K562 (cell line): ENCODE measurements around the gene COMP. TPM values are rescaled to one million over a fixed set of nuclear protein-coding genes. Genes with fewer than 3 reads are reported as not detected.

ENCODE experiments used
- ATF4 ChIP-seq: fragments of 450-650 bp; formaldehyde crosslinking; IDR thresholded peaks from 2 replicates; pipeline ENCODE4 v1.4.0; 2022; ENCODE audit warnings: mild to moderate bottlenecking, moderate library complexity
- CTCF ChIP-seq, 3 experiments: IDR thresholded peaks in 2 of 3; conservative IDR thresholded peaks in 1 of 3; 2 replicates each; pipeline ENCODE4 v1.5.1; 2011 to 2012; ENCODE audit warnings: low read length in 3 of 3, mild to moderate bottlenecking in 3 of 3, control low read depth in 2 of 3, improper control_type of control experiment in 1 of 3, inconsistent platforms in 1 of 3, low read depth in 1 of 3, mixed read lengths in 1 of 3, moderate library complexity in 1 of 3; ENCODE audit not compliant: insufficient read depth in 2 of 3
- FOXA3 ChIP-seq, 2 experiments: fragments of 450-650 bp in 1 of 2; sonication (generic) in 1 of 2; formaldehyde crosslinking; IDR thresholded peaks in 1 of 2; conservative IDR thresholded peaks in 1 of 2; 2 replicates each; pipeline versions ENCODE4 v1.4.0 to v1.8.0; 2020 to 2022; ENCODE audit warnings: mild to moderate bottlenecking in 2 of 2, missing genetic modification reagents in 1 of 2
- FOXK1 ChIP-seq: sonication (generic); formaldehyde crosslinking; IDR thresholded peaks from 2 replicates; pipeline ENCODE4 v1.8.0; 2022; ENCODE audit warnings: missing genetic modification reagents, mild to moderate bottlenecking, borderline replicate concordance
- HNRNPUL1 ChIP-seq: fragments of 200-400 bp; formaldehyde crosslinking; IDR thresholded peaks from 2 replicates; pipeline ENCODE4 v1.6.1; 2017; ENCODE audit warnings: low read length
- NCOA4 ChIP-seq: fragments of 450-650 bp; IDR thresholded peaks from 2 replicates; pipeline ENCODE4 v1.6.1; 2018; ENCODE audit warnings: mild to moderate bottlenecking; ENCODE audit not compliant: partially characterized antibody
- PRPF4 ChIP-seq: fragments of 200-400 bp; formaldehyde crosslinking; IDR thresholded peaks from one replicate; pipeline ENCODE4 v1.6.1; 2017; ENCODE audit warnings: low read length, low read depth, mild to moderate bottlenecking; ENCODE audit not compliant: insufficient read depth, poor library complexity, severe bottlenecking
- RAD21 ChIP-seq, 2 experiments: fragments of 250-450 bp in 1 of 2; fragments of 450-650 bp in 1 of 2; sonication (Bioruptor Pico) in 1 of 2; formaldehyde crosslinking in 1 of 2; IDR thresholded peaks in 1 of 2; conservative IDR thresholded peaks in 1 of 2; 2 replicates each; pipeline versions ENCODE4 v1.4.0 to v1.8.0; 2020 to 2022; ENCODE audit warnings: mild to moderate bottlenecking in 2 of 2, moderate library complexity in 1 of 2
- RBFOX2 ChIP-seq: fragments of 200-400 bp; formaldehyde crosslinking; IDR thresholded peaks from 2 replicates; pipeline ENCODE4 v1.6.1; 2017; ENCODE audit warnings: low read depth, mild to moderate bottlenecking, low read length, moderate library complexity
- RBM25 ChIP-seq: fragments of 200-400 bp; formaldehyde crosslinking; IDR thresholded peaks from 2 replicates; pipeline ENCODE4 v1.6.1; 2018; ENCODE audit warnings: low read length, low read depth, moderate library complexity; ENCODE audit not compliant: severe bottlenecking
- TSC22D4 ChIP-seq: fragments of 450-650 bp; IDR thresholded peaks from 2 replicates; pipeline ENCODE4 v1.6.1; 2016; ENCODE audit warnings: missing genetic modification characterization, missing biosample characterization, control low read depth
- ZEB2 ChIP-seq: fragments of 450-650 bp; IDR thresholded peaks from 2 replicates; pipeline ENCODE4 v1.6.1; 2016
- ZNF143 ChIP-seq: sonication (generic); formaldehyde crosslinking; IDR thresholded peaks from 2 replicates; pipeline ENCODE4 v1.9.0; 2022; ENCODE audit warnings: mild to moderate bottlenecking, missing genetic modification reagents
- ZSCAN32 ChIP-seq: fragments of 450-650 bp; formaldehyde crosslinking; IDR thresholded peaks from 2 replicates; pipeline ENCODE4 v1.4.0; 2020; ENCODE audit warnings: mild to moderate bottlenecking, moderate library complexity
- polyA plus RNA-seq, 8 experiments: library from polyadenylated mRNA; depleted of rRNA in 4 of 8; stranded (reverse) in 5 of 8; unstranded in 3 of 8; fragments of >200 nt; fragmentation: Nextera tagmentation in 2 of 8; fragmentation: Illumina TruSeq in 1 of 8; extraction: Ambion mirVana in 2 of 8; extraction: Trizol in 1 of 8; gene quantifications; 2 replicates each; pipeline versions ENCODE4 v1.2.1 to v1.2.3, GENCODE V29; 2011 to 2014; ENCODE audit warnings: inconsistent platforms in 1 of 8, missing spikeins in 1 of 8
- total RNA-seq, 7 experiments: library from RNA; depleted of rRNA in 6 of 7; stranded (reverse); fragments of >200 nt in 6 of 7; fragmentation: Illumina TruSeq in 2 of 7; extraction: Trizol in 2 of 7; gene quantifications; 2 replicates each; pipeline versions ENCODE4 v1.2.1 to v1.2.3, GENCODE V29; 2011 to 2021; ENCODE audit warnings: low replicate concordance in 1 of 7
- TF ChIP-seq, protein P1 (sequence below): fragments of 450-650 bp; formaldehyde crosslinking; IDR thresholded peaks from 2 replicates; pipeline ENCODE4 v1.4.0; 2020; ENCODE audit warnings: mild to moderate bottlenecking
- TF ChIP-seq, protein P2 (sequence below): fragments of 250-450 bp; sonication (Bioruptor Pico); IDR thresholded peaks from 2 replicates; pipeline ENCODE4 v1.5.1; 2021; ENCODE audit warnings: mild to moderate bottlenecking
- TF ChIP-seq, protein P3 (sequence below): IDR thresholded peaks from 2 replicates; pipeline ENCODE4 v1.6.1; 2012; ENCODE audit warnings: low read depth, low read length, improper control_type of control experiment, borderline replicate concordance

The COMP gene
- total and polyA plus RNA-seq, 9 of the 15 experiments (the other 6 are each of a cell fraction or from before 2014, with no cell fraction given): 0.07 TPM; not detected in 8

GRCh38 chr19:18831524-18832305 is 40.6 kb upstream of the COMP start, which contains the start of gene UPF1 (continued):
- TF ChIP-seq, protein P1, sequence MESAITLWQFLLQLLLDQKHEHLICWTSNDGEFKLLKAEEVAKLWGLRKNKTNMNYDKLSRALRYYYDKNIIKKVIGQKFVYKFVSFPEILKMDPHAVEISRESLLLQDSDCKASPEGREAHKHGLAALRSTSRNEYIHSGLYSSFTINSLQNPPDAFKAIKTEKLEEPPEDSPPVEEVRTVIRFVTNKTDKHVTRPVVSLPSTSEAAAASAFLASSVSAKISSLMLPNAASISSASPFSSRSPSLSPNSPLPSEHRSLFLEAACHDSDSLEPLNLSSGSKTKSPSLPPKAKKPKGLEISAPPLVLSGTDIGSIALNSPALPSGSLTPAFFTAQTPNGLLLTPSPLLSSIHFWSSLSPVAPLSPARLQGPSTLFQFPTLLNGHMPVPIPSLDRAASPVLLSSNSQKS (CRISPR knock-in tag): no peak
- TF ChIP-seq FOXA3 (CRISPR knock-in tag; conservative IDR thresholded peaks at IDR 0.05 in 1 of 2, IDR thresholded peaks at IDR 0.05 in 1 of 2) (no peak; a peak in 1 of 4 replicates), HNRNPUL1 (no peak), ZSCAN32 (CRISPR knock-in tag) (no peak), ZNF143 (CRISPR knock-in tag) (no peak), ZEB2 (no peak), NCOA4 (no peak), TSC22D4 (tag) (no peak), ATF4 (CRISPR knock-in tag) (no peak), PRPF4 (no peak), RBM25 (peak; percentile 68), RBFOX2 (peak; percentile 93), FOXK1 (CRISPR knock-in tag) (peak; percentile 18; the same call in 1 of the 2 replicates), RAD21 (CRISPR knock-in tag; conservative IDR thresholded peaks at IDR 0.05 in 1 of 2, IDR thresholded peaks at IDR 0.05 in 1 of 2) (no peak), CTCF (IDR thresholded peaks at IDR 0.05 in 2 of 3, conservative IDR thresholded peaks at IDR 0.05 in 1 of 3; ENCODE audit: insufficient read depth in 2 of 3, low read depth in 1 of 3, low read length in 3 of 3) (no peak)
- TF ChIP-seq, protein P2, sequence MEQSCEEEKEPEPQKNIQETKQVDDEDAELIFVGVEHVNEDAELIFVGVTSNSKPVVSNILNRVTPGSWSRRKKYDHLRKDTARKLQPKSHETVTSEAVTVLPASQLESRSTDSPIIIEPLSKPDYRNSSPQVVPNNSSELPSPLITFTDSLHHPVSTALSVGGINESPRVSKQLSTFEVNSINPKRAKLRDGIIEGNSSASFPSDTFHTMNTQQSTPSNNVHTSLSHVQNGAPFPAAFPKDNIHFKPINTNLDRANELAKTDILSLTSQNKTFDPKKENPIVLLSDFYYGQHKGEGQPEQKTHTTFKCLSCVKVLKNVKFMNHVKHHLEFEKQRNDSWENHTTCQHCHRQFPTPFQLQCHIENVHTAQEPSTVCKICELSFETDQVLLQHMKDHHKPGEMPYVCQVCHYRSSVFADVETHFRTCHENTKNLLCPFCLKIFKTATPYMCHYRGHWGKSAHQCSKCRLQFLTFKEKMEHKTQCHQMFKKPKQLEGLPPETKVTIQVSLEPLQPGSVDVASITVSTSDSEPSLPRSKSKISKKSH (CRISPR knock-in tag): no peak
- TF ChIP-seq, protein P3, sequence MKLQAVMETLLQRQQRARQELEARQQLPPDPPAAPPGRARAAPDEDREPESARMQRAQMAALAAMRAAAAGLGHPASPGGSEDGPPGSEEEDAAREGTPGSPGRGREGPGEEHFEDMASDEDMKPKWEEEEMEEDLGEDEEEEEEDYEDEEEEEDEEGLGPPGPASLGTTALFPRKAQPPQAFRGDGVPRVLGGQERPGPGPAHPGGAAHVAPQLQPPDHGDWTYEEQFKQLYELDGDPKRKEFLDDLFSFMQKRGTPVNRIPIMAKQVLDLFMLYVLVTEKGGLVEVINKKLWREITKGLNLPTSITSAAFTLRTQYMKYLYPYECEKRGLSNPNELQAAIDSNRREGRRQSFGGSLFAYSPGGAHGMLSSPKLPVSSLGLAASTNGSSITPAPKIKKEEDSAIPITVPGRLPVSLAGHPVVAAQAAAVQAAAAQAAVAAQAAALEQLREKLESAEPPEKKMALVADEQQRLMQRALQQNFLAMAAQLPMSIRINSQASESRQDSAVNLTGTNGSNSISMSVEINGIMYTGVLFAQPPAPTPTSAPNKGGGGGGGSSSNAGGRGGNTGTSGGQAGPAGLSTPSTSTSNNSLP: no peak
